Tibial artery (tissue), 4 donors: ENCODE results near the gene CD247.
A peak's percentile ranks its signal among the peaks of the same experiment; 100 is the strongest.

ENCODE experiments used
- DNase-seq, 2 donors: peaks; one replicate each; pipeline ENCODE4 v3.0.0-alpha.2; 2019
- H3K27ac ChIP-seq, 2 donors: fragments of 200-600 bp; sonication (generic) in 1 of 2; 1 replicate in 1 of 2; 2 replicates in 1 of 2; pipeline ENCODE4 v1.5.1; 2018 to 2019; ENCODE audit warnings: mild to moderate bottlenecking in 1 of 2
- H3K27me3 ChIP-seq, 2 donors: fragments of 200-600 bp; sonication (generic) in 1 of 2; one replicate each; pipeline versions ENCODE4 v1.5.1 to v1.6.0; 2016 to 2019
- H3K36me3 ChIP-seq, 3 donors: fragments of 200-600 bp; sonication (generic) in 2 of 3; one replicate each; pipeline ENCODE4 v1.5.1; 2016 to 2019; ENCODE audit warnings: mild to moderate bottlenecking in 2 of 3
- H3K4me1 ChIP-seq, 4 donors: fragments of 200-600 bp; sonication (generic) in 2 of 4; 1 replicate in 3 of 4; 2 replicates in 1 of 4; pipeline ENCODE4 v1.5.1; 2016 to 2019
- H3K4me3 ChIP-seq, 2 donors: fragments of 200-600 bp; sonication (generic) in 1 of 2; 1 replicate in 1 of 2; 2 replicates in 1 of 2; pipeline ENCODE4 v1.5.1; 2018 to 2019; ENCODE audit warnings: mild to moderate bottlenecking in 2 of 2
- H3K9me3 ChIP-seq, 3 donors: fragments of 200-600 bp; sonication (generic) in 1 of 3; one replicate each; pipeline ENCODE4 v1.5.1; 2016 to 2019
- CTCF ChIP-seq, 2 experiments: fragments of 200-600 bp in 1 of 2; fragments of 450-650 bp in 1 of 2; IDR thresholded peaks; one replicate each; pipeline ENCODE4 v1.5.1; 2017 to 2019; ENCODE audit warnings: antibody characterized with exemption in 2 of 2, mild to moderate bottlenecking in 1 of 2, moderate library complexity in 1 of 2
- intact Hi-C: fragments of 100-400 bp; cut with DNase I; formaldehyde crosslinking; loops from one replicate; pipeline ENCODE4 v1.15.0; 2023; ENCODE audit warnings: low total_unique reads

The CD247 gene

DNA sequence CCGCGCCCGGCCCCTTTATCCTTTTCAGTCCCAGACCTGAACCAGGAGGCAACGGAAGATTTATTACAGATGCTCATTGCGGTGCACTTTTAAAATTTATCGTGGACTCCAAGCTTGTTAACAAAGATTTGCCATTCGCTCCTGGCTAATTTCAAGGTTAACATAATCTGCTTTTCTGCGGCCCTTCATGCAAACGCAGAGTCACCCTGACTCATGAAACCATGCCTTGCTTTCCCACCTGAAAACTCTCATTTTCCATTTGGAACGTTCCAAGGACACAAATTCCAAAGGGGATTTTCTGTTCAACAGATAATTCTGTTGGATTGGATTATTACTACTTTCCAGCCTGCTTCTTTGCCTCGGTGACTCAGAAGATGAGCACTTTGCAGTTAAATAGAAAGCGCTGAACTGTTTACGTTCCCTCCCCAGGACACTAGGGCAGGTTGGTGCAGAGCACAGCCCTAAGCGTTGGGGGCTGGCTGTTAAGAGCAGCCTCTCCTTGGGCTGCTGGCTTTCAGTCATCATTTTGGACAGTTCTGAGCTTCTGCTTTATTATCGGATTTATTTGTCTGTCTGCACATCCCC, 51.1 kb downstream of the CD247 start:
- H3K9me3 ChIP-seq, result no peaks in the 10 kb centered on the region
- H3K27me3 ChIP-seq, result no peaks in the 10 kb centered on the region
- TF ChIP-seq CTCF (IDR thresholded peaks at IDR 0.05), result no peak
- no peak overlapping the region for H3K27ac ChIP-seq
- no peak overlapping the region for H3K4me3 ChIP-seq
- no peaks in the 10 kb centered on the region for H3K4me1 ChIP-seq
- intact Hi-C loops, result no loop called here
- DNase-seq, result no peak
- no peaks in the 10 kb centered on the region for H3K36me3 ChIP-seq

- intact Hi-C loops, result no loop called here
- no peak overlapping the region for H3K4me3 ChIP-seq
- no peak for DNase-seq
- H3K9me3 ChIP-seq, result no peaks in the 10 kb centered on the region
- no peaks in the 10 kb centered on the region for H3K36me3 ChIP-seq
- no peaks in the 10 kb centered on the region for H3K27me3 ChIP-seq
- TF ChIP-seq CTCF (IDR thresholded peaks at IDR 0.05), result no peak
- H3K27ac ChIP-seq, result no peak overlapping the region
- no peaks in the 10 kb centered on the region for H3K4me1 ChIP-seq
Observed at GRCh38 chr1:167465743-167466142, 52.6 kb downstream of the CD247 start.

DNA sequence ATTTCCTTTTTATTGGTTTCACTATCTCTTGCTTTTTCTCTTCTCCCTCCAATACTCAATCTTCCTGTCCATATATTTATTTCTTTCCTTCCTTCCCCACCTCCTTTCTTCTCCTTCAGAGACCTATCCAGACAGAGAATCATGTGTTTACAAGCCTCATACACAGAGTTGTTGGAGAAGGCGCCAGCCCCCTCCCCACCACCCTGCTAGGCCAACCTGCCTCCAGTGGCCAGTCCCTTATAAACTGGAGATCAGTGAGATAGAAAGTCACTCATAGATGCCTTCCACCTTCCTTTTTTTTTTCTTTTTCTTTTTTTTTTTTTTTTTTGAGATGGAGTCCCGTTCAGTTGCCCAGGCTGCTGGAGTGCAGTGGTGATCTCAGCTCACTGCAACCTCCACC, 53.3 kb downstream of the CD247 start:
- H3K4me1 ChIP-seq, result no peaks in the 10 kb centered on the region
- no peak overlapping the region for H3K27ac ChIP-seq
- no peaks in the 10 kb centered on the region for H3K36me3 ChIP-seq
- TF ChIP-seq CTCF (IDR thresholded peaks at IDR 0.05), result no peak
- H3K9me3 ChIP-seq, result no peaks in the 10 kb centered on the region
- H3K4me3 ChIP-seq, result no peak overlapping the region
- H3K27me3 ChIP-seq, result no peaks in the 10 kb centered on the region
- DNase-seq, result peak in 1 of 2 donors; percentile 4
- intact Hi-C loops, result no loop called here

GRCh38 chr1:167463875-167464575, 54.3 kb downstream of the CD247 start:
- TF ChIP-seq CTCF (IDR thresholded peaks at IDR 0.05), result no peak
- Histone ChIP-seq H3K4me3 (no peak overlapping the region), H3K27ac (no peak overlapping the region), H3K9me3 (no peaks in the 10 kb centered on the region), H3K27me3 (no peaks in the 10 kb centered on the region), H3K36me3 (no peaks in the 10 kb centered on the region), H3K4me1 (no peaks in the 10 kb centered on the region)
- intact Hi-C loops, result no loop called here
- DNase-seq, result peak in 1 of 2 donors; percentile 9

GRCh38 chr1:167463080-167463479, 55.2 kb downstream of the CD247 start:
- Histone ChIP-seq H3K36me3 (no peaks in the 10 kb centered on the region), H3K9me3 (no peaks in the 10 kb centered on the region), H3K4me3 (no peak overlapping the region), H3K27me3 (no peaks in the 10 kb centered on the region), H3K4me1 (no peaks in the 10 kb centered on the region), H3K27ac (no peak overlapping the region)
- DNase-seq, result peak in 1 of 2 donors; percentile 24
- intact Hi-C loops, result no loop called here
- no peak for TF ChIP-seq CTCF (IDR thresholded peaks at IDR 0.05)
